HG03135 (cell line): Measurements from ENCODE around the gene HDX.
"Not testable (repeated sequence)": the region's sequence is repeated elsewhere in the genome, so short reads cannot be mapped to it uniquely, and the experiment has no call there.

ENCODE experiments used
- ATAC-seq: cut with Tn5 transposase; IDR thresholded peaks from one replicate; pipeline ENCODE4 v1.9.1; 2021; ENCODE audit warnings: mild to moderate bottlenecking, moderate library complexity; ENCODE audit not compliant: unreplicated experiment

The HDX gene

DNA sequence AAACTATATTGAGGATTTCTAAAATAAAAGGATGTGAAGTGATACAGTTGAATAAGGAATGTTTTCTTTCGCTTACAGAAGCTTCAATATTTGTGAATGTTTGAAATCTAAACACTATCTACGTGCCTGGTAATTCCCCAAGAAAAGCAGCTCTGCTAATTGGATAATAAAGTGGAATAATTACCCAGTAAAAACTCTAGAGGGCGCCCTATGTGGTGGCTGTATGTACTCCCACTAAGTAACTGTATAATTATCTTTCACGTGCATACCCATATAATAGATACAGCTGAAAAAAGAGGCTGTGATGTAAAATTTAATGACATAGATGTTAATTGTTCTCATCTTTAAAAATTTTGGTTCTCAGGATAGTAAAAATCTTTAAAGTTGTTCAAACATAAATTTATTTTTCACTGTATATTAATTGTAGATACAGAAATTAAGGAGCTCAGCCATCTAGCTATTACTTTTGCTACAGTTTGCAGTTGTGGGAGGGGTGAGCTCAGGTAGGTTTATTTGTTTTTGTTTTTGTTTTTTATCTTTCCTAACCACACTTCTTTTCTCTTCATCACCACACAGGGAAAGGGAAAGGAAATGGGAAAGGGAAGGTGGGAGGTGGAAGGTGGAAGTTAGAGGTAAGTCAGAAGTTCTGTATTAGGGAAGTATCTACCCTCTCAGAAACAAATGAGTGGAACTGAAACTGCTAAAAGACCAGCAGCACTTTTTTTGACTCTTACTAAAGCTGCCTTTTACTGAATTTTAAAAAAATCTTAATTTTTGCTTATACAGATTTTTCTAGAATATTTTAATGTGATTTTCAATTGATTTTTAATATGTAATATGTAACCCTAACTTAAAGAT is 162.5 kb downstream of the HDX start:
- peak; percentile 74 for ATAC-seq

DNA sequence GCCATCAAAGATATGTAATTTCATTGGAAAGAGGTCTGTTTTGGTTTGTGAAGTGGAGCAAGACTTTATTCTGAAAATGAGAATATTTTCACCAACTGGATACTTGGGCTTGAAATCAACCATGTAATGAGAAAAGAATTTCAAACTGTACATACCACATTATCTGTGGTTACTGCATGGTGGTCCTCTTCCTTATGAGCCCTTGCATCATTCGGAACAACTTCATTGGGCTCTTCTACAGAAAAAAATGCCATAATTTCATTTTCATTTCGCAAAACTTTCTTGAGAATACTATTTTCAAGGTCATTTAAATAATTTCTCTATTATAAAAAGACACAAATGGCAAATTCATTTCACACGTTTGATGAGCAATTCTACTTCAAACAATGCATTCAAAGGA is 165.6 kb downstream of the HDX start:
- ATAC-seq, result no peak

GRCh38 chrX:84335121-84335520 is 167.1 kb downstream of the HDX start:
- no peak for ATAC-seq

DNA sequence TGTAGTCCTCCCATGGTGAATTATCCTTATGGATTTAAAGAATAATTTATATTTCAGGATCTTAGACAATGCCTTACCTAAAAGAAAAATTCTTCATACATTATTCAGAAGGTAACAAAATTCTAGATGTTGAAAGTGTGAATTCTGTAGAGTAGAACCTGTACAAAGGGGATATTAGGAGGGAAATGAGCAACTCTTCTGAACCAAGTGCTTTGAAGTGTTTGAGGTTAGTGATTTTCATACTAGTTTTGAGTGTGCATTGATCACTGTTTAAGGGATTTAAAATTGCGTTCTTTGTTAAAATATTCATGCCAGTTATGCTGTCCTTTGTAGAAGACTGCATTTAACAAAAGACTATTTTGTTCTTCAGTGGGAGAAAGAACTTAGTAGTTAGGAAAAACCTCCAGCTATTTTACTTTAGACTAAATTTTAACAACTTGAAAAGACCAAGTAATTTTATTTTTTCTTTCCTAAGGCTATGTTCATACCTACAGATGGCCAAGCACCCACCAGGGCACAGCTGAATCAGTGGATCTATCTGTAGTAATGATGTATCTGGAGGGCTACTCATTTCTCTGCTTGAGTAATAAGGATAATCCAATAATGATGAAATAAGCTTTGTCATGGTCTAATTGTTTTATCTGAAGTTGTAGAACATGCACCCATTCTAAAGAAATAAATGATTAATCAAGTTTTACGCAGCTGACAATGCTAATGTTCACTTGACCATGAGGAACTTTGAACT is 180.0 kb downstream of the HDX start:
- no peak for ATAC-seq

DNA sequence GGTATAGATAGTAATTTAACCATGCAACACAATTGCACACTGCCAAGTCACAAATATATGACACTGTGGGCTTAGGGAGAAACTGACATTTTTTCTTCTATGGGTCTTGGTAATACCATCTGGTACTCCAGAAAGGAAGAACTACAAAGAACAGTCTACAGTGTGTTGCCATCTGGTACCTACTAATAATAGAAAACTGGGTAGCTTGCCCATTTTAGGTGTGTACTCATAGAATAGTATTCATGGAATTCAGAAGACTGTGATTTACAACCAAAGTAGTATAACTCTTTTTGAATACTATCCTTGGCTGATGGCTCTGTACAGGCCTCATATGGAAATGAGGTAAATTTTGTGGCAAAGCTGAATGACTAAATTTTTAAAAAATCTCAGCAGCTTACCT is 181.6 kb downstream of the HDX start:
- ATAC-seq, result no peak

DNA sequence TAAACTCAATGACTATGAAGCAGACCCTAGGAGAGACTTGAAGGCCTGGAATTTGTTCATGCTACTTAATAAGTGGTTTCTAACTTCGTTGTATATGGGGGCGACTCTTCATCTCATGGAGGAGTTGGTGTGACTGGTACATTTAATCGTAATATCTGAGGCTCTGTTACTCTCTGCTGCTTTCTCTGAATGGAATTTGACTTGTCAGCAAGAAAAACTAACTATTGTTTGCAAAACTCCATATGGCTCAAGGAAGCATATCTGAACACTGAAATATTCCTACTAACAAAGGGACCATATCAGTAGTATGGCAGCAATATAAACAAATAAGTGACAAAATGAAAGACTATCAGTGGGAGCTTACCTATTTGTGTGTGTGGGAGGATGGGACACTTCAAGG is 182.2 kb downstream of the HDX start:
- ATAC-seq, result no peak

GRCh38 chrX:84318661-84319060 is 183.6 kb downstream of the HDX start:
- ATAC-seq, result no peak

DNA sequence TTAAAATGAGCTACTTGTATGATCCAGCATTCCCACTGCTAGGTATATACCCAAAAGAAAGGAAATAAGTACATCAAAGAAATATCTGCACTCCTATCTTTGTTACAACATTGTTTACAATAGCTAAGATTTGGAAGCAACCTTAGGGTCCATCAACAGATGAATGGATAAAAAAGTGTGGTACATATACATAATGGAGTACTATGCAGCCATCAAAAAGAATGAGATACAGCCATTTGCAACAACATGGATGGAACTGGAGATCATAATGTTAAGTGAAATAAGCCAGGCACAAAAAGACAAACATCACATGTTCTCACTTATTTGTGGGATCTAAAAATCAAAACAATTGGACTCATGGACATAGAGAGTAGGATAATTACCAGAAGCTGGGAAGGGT is 186.3 kb downstream of the HDX start:
- not testable (repeated sequence) for ATAC-seq
